HG02973 (cell line): ENCODE measurements around the gene PRKCQ.

Experiments used
- ATAC-seq: cut with Tn5 transposase; IDR thresholded peaks from one replicate; pipeline ENCODE4 v1.9.1; 2021; ENCODE audit warnings: moderate library complexity; ENCODE audit not compliant: unreplicated experiment

PRKCQ gene

DNA sequence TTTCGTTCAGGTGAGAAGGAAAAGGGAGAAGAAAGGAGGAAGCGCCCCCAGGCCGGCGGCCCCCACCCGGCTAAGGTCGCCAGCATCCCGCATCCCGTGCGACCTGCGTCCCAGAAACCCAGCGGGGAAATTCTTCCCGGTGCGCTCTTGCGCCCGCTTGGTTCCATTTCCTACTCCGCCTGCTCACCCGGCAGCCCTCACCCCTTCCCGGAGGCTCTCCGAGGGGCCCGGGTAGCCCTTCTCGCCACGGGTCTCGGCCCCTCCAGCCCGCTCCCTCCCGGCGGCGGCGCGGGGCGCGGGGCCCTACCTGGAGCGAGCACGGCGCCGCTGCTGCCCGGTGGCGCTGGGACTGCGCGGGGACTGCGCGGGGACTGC, at the start of gene PRKCQ:
PRKCQ (minus strand) TSS at position 373 of the 375 bp plus-strand sequence. CDS start 65,141 bp downstream, outside the sequence.
- peak; percentile 6 for ATAC-seq

DNA sequence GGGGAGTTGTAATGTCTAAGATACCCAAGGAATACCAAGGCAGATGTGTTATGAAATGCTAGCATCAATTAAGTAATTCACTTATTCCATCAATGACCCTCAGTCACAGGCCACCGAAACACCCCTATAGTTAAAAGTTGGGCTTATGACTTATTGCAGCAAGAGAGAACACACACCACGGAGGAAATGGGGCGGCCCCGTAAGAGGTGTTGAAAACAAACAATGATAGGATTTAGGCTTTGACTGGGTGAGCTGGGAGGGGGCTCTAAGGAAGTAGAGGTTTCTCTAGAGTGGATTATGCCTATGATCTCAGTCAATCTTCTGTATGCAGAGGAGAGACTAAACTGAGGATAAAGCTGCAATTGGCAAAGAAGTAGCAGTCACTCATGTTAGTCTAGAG, 45.4 kb upstream of the PRKCQ start:
- no peak for ATAC-seq

DNA sequence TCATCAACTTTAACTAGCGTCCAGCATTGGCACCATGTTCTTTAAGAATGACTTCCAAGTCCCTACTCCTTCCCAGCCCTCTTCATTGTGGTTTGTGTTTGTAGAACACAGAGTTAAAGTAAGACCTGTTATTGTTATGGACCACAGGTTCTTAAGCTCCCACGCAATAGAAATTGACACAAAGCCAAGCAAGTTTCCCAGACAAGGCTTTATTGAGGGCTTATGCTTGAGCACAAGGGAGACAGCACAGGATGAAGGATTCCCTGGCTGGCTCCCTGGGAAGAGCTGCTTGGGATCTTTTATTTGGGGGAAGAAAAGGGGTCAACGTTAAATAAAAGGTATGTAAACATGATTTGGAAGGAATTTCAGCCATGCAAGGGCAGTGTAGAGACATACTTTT, 44.3 kb upstream of the PRKCQ start:
- no peak for ATAC-seq

DNA sequence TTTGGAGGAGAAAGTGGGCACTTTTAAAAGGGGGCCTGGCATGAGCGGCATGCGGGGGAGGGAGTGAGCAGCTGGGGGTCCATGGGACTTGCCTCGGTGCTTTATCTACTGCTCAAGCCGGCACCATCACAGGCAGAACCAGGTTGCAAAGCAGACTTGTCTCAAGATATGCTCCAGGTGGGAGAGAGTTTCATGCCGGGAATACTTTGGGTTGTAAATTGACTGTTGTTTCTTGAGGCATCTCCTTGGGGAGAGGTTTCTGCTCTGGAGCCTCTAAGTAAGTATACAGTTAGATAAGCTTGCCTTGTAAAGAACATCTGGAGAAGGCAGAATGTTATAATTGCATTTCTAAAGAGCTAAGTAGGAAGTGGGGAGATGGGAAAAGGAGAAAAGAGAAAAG, 42.8 kb upstream of the PRKCQ start:
- ATAC-seq: no peak

DNA sequence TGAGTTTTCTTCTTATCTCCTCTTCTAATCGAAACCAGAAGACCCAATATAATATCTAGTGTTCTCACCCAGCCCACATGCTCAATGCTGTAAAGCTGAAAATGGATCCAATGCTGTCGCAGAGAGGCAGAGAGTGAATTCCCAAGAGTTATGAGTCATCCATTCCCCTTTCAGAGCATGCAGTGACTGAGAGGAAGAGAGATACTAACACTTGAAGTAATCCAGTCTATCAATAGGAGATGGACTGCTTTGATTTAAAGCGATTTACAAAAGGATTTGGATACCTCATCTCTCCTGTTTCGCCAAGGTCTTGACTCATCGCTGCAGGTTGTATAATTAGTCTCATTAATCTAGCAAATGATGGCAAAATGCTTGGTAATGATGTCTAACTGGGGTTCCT, 41.5 kb upstream of the PRKCQ start:
- ATAC-seq: no peak

DNA sequence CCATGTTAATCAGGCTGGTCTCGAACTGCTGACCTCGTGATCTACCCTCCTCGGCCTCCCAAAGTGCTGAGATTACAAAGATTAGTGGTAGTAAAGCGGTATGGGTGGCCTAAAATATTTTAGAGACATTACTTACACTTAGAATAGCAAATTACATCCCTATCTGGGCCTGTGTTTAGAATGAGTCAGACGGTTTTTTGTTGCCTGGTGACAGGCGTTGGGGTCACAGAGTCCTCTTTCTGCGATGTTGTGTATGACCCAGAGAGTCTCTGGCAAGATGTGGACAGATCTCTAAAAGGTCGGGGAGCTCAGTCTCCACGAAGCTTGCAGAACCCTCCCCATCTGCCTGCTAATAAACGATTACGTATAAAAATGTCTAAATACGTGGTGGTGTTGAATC, 39.6 kb upstream of the PRKCQ start:
- no peak for ATAC-seq

DNA sequence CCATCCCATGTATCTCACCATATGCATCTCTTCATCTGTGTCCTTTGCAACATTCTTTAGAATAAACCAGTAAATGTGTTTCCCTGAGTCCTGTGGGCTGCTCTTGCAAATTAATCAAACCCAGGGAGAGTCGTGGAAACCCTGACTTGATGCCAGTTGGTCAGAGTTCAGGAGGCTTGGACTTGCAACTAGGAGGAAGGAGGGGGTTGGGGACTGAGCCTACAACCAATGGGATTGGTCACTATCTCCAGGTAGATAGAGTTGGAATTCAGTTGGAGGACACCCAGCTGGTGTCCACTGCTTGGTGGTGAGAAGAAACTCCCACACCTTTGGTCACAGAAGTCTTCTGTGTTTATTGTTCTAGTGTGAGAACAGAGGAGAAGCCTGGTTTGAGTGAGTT, 38.3 kb upstream of the PRKCQ start:
- no peak for ATAC-seq

DNA sequence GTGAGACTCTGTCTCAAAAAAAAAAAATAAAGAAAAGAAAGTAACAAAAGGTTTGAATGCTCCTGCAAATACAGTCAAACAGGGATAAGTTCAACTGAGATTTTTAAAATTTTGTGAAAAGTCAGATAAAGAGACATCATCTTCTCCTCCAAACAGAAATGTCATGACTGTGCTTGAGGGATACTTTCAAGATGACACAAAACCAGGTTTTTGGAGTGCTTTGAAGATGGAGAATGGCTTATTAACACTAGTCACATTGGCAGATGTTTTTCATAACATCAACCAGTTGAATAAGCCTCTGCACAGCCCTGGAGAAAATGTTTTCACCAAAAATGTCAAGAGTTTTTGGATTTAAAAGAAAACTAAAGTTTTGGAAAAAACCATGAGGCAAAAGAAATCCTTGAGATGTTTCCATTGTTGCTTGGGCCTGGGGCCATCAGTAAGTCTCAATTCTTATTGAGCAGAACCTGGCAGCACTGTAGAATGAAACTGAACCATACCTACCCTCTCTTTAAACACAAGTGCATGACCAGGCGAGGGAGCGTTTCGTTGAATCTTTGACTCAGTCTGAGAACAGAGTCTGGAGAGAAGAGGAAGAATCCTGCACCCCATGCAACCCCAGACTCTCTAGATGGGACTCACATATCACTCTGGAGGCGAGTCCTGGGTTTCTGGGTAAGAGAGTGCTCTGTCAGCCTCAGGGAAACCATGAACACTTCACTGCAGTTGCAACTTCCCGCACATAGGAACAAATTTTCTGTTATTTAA, 37.4 kb upstream of the PRKCQ start:
- no peak for ATAC-seq

DNA sequence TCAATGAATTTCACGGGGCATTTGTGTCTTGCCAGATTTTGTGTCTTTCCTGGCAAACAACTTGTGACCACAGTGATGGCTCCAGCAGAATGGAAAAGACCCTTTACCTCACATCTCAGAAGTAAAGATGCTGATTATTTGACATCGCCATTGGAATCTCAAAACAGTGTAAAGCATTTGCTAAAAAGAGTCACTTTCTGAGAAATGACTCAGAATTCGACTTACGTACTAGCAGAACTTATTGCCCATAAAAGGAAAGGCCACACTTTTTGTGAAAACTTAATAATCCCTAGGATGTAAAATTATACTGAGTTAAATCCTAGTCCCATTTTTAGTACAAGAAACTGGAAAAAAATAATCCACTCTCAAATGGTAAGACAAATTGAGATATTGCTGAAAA, 35.9 kb upstream of the PRKCQ start:
- no peak for ATAC-seq

DNA sequence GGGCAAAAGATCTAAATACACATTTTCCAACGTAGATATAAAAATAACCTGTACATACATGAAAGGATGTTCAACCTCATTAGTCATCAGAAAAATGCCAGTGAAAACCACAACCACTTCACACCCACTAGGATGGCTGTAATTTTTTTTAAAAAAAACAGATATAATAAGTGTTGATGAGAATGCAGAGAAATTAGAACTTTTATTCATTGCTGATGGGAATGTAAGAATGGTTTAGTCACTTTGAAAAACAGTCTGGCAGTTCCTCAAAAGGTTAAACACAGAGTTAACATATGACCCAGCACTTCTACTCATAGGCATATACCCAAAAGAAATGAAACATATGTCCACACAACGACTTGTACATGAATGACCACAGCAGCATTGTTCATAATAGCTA, 32.3 kb upstream of the PRKCQ start:
- ATAC-seq: no peak

DNA sequence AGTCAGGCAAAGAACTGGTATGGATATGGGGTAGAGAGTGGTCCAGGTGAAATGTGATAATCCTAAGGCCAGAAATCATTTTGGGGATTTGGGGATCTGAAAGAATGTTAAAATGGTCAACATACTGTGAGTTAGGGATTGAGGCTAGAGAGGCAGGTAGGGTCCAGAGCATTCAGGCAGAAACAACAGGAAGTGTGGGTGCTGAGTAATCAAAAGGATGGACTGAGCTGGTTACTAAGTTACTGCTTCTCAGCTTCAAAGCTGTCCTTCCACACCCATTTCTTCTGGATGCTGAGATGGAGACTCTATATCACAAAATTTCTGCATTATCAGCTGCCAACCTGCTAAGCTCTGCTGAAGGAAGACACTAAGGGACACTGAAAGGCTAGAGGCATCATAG, 30.6 kb upstream of the PRKCQ start:
- ATAC-seq: no peak

DNA sequence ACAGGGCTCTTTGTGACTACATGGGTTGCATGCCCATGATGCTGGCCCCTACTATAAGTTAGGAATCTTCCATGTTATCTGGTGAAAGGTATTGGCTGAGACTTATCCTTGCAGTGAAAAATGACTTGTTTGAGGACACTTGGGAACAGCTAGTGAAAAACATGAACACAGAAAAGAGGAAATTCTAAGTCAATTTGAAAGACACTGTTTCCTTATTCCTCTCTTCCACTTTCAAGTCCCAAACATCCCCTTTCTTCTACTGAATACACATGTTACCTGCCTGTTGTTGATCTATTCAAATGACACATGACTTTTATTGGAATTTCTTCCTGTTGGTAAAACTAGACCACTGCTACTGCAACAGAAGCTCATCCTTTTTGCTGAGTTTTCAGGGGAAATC, 29.5 kb upstream of the PRKCQ start:
- no peak for ATAC-seq

DNA sequence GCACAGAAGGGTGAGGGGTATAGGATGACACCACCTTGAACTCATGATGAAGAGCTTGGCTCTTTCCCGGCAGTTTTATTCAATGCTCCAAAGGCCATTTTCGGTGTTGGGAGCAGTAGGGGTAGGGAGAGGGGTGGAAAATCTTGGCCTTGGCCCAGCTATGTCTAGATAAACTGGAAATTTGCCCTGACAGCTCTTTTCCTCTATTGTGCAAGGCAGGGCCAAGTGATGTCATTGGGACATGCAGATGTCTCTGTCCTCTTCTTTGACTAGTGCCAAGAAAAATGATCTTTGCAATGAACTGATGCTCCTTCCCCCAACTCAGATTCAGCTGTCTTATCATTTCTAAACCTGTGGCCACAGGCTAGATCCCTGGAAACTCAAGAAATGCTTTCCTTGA, 27.7 kb upstream of the PRKCQ start:
- no peak for ATAC-seq

DNA sequence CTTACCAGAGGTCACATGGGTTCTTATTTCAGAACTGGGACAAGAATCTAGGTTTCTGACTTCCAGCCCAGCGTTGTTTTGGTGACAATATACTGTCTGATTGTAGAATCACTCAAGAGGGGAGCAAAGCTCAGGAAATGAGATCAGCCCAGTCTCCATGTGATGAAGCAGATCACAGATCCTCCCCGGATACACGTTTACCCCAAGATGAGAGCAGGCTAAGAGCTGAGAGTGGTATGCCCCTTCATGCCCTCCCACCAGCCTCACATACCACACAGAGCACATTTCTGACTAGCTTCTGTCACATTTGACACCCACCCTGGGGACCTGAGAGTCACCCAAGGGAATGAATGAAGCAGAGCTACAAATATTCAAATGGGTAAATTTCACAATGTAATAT, 27.1 kb upstream of the PRKCQ start:
- no peak for ATAC-seq

DNA sequence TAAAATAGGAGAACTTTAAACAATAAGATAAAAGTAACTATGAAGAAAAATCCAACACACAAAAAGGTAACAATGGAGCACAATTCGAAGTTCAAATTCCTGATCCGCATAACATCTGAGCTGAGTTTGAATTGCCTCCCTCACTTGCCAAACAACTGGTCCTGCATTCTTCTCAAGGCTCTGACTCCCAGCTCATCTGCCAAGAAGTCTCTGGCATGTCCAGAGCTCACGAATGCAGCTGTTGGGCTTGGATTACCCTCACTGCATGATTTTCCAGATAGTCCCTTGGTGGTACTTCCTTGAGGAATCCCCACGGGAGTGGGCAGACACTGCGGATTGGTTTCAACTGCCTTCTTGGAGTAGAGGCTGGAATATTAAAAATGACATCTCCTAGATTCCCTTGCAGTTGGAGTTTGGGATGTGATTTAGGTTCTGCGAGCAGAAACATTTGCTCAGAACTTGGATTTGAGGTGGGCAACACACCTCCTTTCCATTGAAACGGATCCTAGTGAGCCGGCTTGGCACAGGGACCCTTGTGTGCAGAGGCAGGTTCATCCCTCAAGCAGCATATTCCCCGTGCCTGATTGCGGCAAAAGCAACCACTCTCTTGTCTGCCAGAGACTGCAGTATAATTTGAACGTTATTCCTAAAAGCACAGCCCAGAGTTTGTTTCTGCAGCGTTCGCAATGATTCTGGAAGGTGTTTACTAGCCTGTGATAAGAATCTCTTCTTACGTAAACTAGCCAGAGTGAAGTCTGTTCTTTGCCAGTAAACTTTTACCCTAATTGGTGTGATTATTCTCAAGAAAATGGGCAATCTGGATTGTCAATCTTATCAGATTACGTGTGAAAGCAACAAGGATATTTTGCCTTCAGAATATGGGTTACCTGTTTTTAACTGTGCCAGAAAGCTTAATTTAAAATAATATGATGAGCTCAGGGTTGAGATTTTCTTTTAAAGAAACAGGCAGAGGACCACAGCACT, 23.4 kb upstream of the PRKCQ start:
- no peak for ATAC-seq

DNA sequence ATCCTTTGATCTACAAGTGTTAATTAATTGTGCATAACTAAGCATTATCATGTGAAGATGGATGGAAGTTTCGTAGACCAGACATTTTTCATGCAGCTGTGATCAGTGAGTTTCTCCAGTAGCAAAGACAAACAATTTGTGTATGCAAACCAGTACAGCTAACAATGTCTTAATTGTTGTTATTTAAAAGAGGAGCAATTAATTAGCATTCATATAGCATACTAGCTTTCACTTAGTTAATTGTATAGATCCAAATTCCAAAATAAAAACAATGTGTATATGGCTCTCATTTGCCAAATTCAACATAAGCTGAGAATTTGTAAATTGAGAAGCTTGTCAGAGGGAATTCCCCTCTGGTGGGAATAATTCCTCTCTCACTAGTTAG, 22.6 kb upstream of the PRKCQ start:
- no peak for ATAC-seq

DNA sequence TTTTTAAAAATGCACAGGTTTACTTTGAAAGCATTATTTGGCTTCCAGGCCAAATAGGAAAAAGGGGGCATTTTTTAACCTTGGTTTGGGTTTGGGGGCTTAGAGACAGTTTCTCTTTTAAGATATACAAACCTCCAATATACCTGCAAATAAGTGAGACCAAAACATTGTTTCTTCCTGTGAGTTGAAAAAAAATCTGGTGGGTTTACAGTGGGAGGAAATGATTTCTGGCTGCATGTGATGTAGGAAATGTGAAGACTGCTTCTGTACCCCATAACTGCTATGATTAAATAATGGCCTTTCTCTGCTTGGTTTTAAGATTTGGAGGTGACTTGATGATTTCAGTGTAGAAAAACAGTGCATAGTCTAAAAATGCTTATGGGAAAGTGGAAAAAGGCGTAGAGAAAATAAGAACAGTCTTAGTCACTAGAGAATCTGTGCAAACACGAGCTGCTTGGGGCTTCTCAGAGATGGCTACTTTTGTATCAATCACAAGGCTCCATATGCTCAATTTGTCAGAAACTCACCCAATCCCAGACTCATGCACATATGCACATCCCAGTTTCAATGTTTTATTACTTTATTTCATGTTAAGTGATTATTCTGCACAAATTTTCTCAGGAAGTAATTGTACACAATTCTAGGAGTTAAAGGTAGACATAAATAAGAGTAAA, 22.1 kb upstream of the PRKCQ start:
- ATAC-seq: no peak

DNA sequence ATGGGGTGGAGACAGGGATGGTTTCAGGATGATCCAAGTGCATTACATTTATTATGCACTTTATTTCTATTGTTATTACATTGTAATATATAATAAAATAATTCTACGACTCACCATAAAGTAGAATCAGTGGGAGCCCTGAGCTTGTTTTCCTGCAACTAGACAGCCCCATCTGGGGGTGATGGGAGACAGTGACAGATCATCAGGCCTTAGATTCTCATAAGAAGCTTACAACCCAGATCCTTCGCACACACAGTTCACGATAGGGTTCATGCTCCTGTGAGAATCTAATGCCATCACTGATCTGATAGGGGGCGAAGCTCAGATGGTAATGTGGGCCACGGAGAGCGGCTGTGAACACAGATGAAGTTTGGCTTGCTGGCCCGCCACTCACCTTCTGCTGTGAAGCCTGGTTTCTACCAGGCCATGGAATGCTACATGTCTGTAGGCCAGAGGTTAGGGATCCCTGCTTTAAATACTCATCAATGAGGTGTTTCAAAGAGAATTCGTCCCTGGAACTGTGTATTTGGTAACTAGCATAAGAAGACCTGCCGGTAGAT, 21.2 kb upstream of the PRKCQ start:
- ATAC-seq: no peak

DNA sequence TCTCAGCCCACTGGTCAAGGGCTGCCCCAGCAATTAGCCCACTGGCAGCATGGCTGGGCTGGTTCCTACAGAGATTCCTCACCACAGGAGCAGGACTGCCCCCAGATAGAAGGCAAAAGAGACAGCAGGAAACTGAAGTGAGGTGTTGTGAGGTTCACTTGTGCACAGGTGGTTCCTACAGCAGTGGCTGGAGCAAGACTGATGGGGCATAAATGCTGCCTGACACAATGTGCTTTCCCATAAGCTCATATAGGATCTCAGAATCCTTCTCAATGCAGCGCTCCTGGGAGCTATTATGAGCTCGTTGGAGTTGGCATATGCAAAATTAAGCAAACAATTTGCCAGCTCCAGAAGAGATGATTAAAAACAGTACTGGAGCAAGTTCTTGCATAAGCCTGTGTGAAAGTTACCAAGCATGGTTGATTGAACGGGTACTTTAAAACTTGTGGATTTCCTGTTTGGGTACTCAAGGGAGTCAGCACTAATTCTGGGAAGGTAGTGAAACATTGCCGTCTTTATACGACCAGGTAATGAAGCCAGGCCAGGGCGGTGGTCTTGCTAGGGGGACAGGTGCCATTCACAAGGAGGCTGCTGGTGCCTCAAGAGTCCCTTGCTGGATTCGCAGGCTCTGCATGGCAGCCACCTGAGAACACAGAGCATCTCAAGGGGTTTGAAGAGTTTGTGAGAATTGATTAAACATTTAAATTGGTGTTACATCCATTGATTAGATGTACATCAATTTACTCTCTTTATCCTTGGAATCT, 20.3 kb upstream of the PRKCQ start:
- no peak for ATAC-seq

DNA sequence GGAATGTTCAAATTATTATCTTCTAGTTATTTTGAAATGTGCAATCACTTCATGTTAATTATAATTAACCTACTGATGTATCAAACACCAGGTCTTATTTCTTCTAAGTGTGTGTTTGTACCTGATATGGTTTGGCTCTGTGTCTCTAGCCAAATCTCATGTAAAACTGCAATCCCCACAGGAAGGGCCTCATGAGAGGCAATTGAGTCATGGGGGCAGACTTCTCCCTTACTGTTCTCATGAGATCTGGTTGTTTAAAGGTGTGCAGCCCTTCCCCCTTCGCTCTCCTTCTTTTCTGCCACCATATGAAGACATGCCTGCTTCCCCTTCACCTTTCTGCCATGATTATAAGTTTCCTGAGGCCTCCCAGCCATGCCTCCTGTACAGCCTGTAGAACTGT, 18.6 kb upstream of the PRKCQ start:
- no peak for ATAC-seq

DNA sequence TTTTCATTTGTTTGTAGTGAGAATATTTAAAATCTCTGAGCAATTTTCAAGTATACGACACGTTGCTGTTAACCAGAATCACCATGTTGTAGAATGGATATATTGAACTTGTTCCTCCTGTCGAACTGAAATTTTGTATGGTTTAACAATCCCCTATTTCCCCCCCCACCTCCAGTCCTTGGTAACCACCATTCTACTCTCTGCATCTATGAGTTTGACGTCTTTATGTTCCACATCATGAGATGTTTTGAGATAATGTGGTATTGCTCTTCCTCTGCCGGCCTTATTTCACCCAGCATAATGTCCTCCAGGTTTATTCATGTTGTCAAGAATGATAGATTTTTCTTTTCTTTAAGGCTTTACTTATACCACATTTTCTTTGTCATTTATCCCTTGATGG, 17.4 kb upstream of the PRKCQ start:
- no peak for ATAC-seq
